ENCODE data around the gene ITGB4.
"Not testable (repeated sequence)": the region's sequence is repeated elsewhere in the genome, so short reads cannot be mapped to it uniquely, and the experiment has no call there.

The ITGB4 gene

GRCh38 chr17:75751676-75752404 is 30.6 kb downstream of the ITGB4 start:
- FAIRE-seq, result no peak

GRCh38 chr17:75752405-75752709 is 31.1 kb downstream of the ITGB4 start:
- DNase-seq (ENCODE audit: insufficient read length, low spot score), result no peak
- FAIRE-seq, result no peak

More at GRCh38 chr17:75751676-75752404, 30.6 kb downstream of the ITGB4 start:
- no peak for DNase-seq (ENCODE audit: insufficient read length, low spot score)

- FAIRE-seq (peak; percentile 4), DNase-seq (ENCODE audit: insufficient read length, low spot score) (no peak)
Measured at GRCh38 chr17:75752802-75753513, 31.7 kb downstream of the ITGB4 start.

GRCh38 chr17:75753514-75754377 is 32.5 kb downstream of the ITGB4 start:
- peak; percentile 91 for FAIRE-seq

GRCh38 chr17:75754378-75755204 is 33.3 kb downstream of the ITGB4 start:
- no peak for FAIRE-seq

More at GRCh38 chr17:75753514-75754377, 32.5 kb downstream of the ITGB4 start:
- DNase-seq (ENCODE audit: insufficient read length, low spot score), result peak; percentile 92

GRCh38 chr17:75755205-75755901 is 34.1 kb downstream of the ITGB4 start:
- DNase-seq (ENCODE audit: insufficient read length, low spot score) (no peak), FAIRE-seq (no peak)

More at GRCh38 chr17:75754378-75755204, 33.3 kb downstream of the ITGB4 start:
- no peak for DNase-seq (ENCODE audit: insufficient read length, low spot score)

- DNase-seq (ENCODE audit: insufficient read length, low spot score), result no peak
- FAIRE-seq, result no peak
Measured at GRCh38 chr17:75755990-75756389, 34.7 kb downstream of the ITGB4 start.

GRCh38 chr17:75756451-75757085 is 35.3 kb downstream of the ITGB4 start:
- FAIRE-seq (no peak), DNase-seq (ENCODE audit: insufficient read length, low spot score) (no peak)

- FAIRE-seq, result no peak
- DNase-seq (ENCODE audit: insufficient read length, low spot score), result no peak
Measured at GRCh38 chr17:75757086-75757681, 35.9 kb downstream of the ITGB4 start.

- no peak for DNase-seq (ENCODE audit: insufficient read length, low spot score)
- FAIRE-seq, result no peak
Measured at GRCh38 chr17:75758131-75758905, 37.1 kb downstream of the ITGB4 start.

- DNase-seq (ENCODE audit: insufficient read length, low spot score), result no peak
- FAIRE-seq, result no peak
Measured at GRCh38 chr17:75759457-75759856, 38.2 kb downstream of the ITGB4 start.

GRCh38 chr17:75759978-75760640 is 38.9 kb downstream of the ITGB4 start:
- FAIRE-seq; DNase-seq (ENCODE audit: insufficient read length, low spot score): not testable (repeated sequence)

GRCh38 chr17:75762513-75763268 is 41.4 kb downstream of the ITGB4 start:
- DNase-seq (ENCODE audit: insufficient read length, low spot score) (no peak), FAIRE-seq (no peak)

- DNase-seq (ENCODE audit: insufficient read length, low spot score) (no peak), FAIRE-seq (no peak)
Measured at GRCh38 chr17:75763269-75763607, 42.0 kb downstream of the ITGB4 start.

GRCh38 chr17:75763613-75764416 is 42.6 kb downstream of the ITGB4 start:
- FAIRE-seq (no peak), DNase-seq (ENCODE audit: insufficient read length, low spot score) (no peak)

GRCh38 chr17:75764417-75764710 is 43.1 kb downstream of the ITGB4 start:
- DNase-seq (ENCODE audit: insufficient read length, low spot score), result no peak
- no peak for FAIRE-seq

Data from GM19239 (cell line).